Embryonic facial prominence (tissue), 1 donor: ENCODE measurements around the gene CRISPLD2.
"Not testable (repeated sequence)": the region's sequence is repeated elsewhere in the genome, so short reads cannot be mapped to it uniquely, and the experiment has no call there.

Experiments used
- DNase-seq: peaks from one replicate; pipeline ENCODE4 v3.0.0-alpha.2; 2016; ENCODE audit errors: extremely low spot score

The CRISPLD2 gene

DNA sequence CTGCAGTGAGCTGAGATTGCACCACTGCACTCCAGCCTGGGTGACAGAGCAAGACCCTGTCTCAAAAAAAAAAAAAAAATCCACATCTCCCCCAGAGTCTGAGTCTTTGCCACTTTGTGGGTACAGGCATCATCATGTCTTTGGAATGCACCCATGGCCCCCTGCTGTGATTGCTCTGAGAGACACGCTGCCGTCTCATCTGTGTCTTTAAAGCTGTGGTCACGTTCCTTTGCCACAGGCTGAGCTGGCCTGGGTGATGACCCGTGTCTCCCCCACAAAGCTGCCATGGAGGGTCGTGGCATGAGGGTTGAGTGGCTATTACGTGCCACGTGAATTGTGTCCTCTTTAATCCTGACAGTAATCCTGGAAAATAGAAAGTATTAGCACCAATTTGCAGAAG is 20.2 kb downstream of the CRISPLD2 start:
- no peak for DNase-seq

DNA sequence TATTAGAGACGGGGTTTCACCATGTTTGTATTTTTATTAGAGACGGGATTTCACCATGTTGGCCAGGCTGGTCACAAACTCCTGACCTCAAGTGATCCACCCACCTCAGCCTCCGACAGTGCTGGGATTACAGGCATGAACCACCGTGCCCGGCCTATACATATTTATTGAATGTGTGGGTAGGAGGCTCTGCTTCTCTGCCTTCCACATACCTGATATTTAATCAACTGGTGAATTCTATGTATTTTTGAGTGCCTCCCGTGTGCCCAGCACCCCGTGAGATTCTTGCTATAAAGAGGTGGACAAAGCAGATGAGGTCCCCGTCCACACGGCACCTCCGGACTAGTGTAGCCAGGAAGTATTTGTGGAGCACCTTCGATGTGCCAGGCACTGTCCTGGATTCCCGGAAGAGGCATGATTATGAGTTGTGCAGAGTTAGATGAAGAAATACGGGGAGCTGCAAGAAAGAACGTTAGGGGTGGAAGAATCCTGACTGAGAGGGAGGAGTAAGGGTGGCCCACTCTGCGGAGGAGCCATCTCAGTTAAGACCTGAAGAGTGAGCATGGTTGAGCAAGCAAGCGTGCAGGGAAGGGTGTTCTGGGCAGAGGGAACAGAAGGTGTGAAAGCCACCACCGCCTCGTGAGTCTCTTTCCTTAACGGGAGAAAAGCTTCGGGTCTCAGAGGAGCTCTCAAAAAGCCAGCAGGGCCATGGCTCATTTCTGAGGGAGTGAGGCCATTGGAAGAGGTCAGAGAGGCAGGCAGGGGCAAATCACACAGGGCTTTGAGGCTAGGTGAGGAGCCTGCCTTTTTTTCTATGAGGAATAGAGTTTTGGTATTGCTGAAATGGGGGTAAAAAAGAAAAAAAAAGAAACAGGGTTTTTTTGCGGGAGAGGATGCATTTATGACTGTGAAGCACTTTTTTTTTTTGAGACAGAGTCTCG is 21.2 kb downstream of the CRISPLD2 start:
- no peak for DNase-seq

- no peak for DNase-seq
Measured at GRCh38 chr16:84841787-84842300, 22.1 kb downstream of the CRISPLD2 start.

GRCh38 chr16:84842516-84843148 is 22.8 kb downstream of the CRISPLD2 start:
- no peak for DNase-seq

GRCh38 chr16:84843149-84844048 is 23.6 kb downstream of the CRISPLD2 start:
- DNase-seq: no peak

DNA sequence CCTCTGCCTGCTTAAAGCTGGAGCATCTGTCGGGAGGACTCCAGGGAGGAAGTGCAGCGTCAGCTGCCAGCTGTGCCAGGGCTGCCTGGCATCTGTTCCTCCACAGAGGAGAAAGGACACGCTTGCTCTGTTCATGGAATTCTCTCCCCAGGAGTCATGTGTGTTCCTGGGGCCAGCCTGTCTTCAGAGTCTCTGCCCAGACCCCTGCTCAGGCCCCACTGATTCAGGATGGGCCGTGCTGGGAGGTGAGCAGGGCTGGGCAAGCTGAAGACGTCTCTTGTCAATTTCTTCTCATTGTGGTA is 24.2 kb downstream of the CRISPLD2 start:
- no peak for DNase-seq

GRCh38 chr16:84844559-84845495 is 25.0 kb downstream of the CRISPLD2 start:
- no peak for DNase-seq

DNA sequence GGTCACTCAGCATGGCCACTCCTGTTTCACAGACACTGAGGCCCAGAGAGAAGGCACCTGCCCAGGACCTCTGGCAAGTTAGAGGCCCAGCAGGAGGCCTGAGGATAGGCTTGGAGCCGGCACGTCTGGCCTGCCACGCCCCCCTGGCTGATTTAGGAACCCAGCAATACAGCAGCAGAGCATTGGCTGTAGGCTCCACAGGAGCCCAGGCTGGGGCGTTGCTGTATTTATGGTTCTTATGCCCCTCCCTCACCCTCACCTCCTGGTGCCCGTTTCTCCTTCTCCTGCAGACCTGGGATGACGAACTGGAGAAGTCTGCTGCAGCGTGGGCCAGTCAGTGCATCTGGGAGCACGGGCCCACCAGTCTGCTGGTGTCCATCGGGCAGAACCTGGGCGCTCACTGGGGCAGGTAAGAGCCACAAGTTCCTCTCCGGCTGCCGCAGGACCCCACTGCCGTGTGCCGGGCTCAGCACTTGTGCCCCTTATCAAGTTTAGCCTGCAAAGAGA is 25.8 kb downstream of the CRISPLD2 start:
- no peak for DNase-seq

DNA sequence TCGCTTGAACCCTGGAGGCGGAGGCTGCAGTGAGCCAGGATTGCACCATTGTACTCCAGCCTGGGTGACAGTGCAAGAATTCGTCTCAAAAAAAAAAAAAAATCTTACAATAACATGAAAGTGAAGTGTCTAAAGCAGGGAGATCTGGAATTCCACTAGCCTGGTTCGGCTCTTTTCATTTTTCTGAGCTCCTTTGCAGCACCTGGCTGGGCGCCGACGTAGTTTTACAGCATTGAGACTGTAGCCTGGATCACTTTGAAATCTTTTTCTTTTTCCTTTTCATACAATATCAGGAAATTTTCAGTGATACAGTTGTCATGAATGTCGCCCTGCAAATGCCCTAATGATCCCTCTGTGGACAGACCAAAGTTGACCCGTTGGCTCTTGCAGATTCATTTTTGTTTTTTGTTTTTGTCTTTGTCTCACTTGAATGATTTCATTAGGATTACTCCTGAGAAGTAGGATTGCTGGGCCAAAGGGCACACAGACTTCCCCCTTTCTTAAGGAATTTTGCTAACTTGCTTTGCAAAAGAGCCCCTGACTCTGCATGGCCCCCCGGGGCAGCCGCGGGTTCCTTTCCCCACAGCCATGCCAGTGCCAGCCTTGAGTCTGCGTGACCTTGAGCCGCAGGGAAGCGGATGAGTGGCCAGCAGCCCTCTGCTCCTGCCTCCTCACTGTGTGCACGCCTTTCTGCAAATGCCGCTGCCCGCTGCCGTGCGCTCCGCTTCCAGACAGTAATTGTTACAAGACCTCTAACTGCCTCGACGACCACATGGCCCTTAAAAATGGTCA is 28.0 kb downstream of the CRISPLD2 start:
- no peak for DNase-seq

GRCh38 chr16:84848986-84849634 is 29.3 kb downstream of the CRISPLD2 start:
- no peak for DNase-seq

- no peak for DNase-seq
Measured at GRCh38 chr16:84849751-84850150, 30.0 kb downstream of the CRISPLD2 start.

DNA sequence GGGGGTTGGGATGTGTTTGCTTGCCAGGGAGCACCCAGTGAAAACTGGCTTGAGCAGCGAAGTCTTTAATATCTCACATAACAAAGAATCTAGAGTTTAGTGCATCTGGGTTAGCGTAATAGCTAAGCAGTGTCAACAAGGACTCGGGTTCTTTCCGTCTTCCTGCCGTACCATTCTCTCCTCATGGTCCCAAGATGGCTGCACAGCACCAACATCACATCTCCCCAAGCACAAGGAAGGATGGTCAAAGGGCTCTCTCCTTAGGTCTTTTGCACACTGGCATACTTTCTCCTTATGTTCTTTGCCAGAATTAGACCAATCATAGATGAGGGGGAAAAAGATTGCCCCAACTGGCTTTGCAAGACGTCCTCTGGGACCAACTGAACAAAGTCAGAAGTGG is 30.9 kb downstream of the CRISPLD2 start:
- DNase-seq: no peak

GRCh38 chr16:84851192-84852127 is 31.7 kb downstream of the CRISPLD2 start:
- no peak for DNase-seq

DNA sequence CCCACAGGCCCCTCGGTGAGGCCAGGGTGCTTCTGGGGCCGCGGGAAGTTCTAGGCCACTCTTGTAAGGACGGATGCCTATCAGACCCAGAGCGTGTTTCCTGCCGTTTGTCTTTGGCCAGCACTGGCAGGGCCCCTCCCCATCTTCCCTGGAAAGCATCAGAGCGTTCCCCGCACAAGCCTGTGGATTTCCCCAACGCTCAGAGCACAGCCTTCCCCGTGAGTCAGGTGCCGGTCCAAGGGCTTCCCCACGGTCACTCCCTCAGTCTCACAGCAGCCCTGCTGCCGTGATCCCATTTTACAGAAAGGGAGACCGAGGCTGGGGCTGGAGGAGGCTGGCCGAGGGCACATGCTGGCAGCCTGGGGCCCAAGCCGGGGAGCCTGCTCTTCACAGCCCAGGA is 33.7 kb downstream of the CRISPLD2 start:
- DNase-seq: no peak

- DNase-seq: no peak
Measured at GRCh38 chr16:84854759-84855158, 35.0 kb downstream of the CRISPLD2 start.

DNA sequence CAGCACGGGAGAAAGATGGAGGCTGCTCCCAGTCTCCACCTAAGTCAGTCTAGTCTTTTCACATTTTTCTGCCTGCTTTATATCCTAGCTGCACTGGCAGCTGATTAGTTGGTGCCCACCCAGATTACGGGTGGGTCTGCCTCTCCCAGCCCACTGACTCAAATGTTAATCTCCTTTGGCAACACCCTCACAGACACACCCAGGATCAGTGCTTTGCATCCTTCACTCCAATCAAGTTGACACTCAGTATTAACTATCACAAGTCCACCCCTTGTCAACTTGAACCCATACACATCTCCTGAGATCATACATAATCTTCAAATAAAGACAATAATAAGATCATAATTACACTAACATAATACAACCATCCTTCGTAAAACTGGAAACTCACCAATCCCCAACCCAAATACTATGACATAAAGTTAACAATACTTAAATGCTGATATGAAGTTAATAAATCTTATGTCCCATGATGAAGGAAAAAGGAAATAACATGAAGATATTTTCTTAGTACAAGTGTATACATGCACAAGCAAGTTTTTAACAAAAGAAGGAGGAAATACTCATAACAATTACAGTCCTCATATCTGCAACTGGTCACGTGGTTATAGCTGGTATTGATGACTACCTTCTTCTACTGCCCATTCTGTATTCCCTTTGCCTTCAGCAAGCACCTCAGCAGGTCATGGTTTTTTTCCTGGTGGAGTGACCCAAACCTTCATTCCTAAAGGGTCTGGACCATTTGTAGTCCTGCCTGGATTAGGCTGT is 35.8 kb downstream of the CRISPLD2 start:
- not testable (repeated sequence) for DNase-seq

- DNase-seq: not testable (repeated sequence)
Measured at GRCh38 chr16:84856203-84856581, 36.4 kb downstream of the CRISPLD2 start.
